Lung (tissue), 12 donors: Measurements from ENCODE around the gene SCYGR8. TPM values are rescaled to one million over a fixed set of nuclear protein-coding genes. Genes with fewer than 3 reads are reported as not detected.

Experiments used
- ATAC-seq: fragments of 200-7000 bp; cut with Tn5 transposase; one replicate; pipeline ENCODE4 v1.9.1; 2020; ENCODE audit warnings: moderate number of reproducible peaks; ENCODE audit not compliant: insufficient read depth, low FRiP score
- DNase-seq, 3 donors: peaks; one replicate each; pipeline ENCODE4 v3.0.0-alpha.2; 2013 to 2017
- H3K27ac ChIP-seq, 2 donors: one replicate each; pipeline ENCODE4 v1.5.1; 2013; ENCODE audit warnings: mild to moderate bottlenecking in 2 of 2, moderate library complexity in 2 of 2, control low read depth in 1 of 2, inconsistent platforms in 1 of 2, low read depth in 1 of 2, low read length in 1 of 2
- H3K27me3 ChIP-seq, 3 donors: one replicate each; pipeline ENCODE4 v1.5.1; 2013; ENCODE audit warnings: low read length in 2 of 3; ENCODE audit not compliant: control insufficient read depth in 3 of 3, insufficient read depth in 3 of 3
- H3K36me3 ChIP-seq, 4 donors: one replicate each; pipeline ENCODE4 v1.5.1; 2013; ENCODE audit warnings: low read length in 4 of 4, mild to moderate bottlenecking in 1 of 4, moderate library complexity in 1 of 4; ENCODE audit not compliant: control insufficient read depth in 4 of 4, insufficient read depth in 4 of 4
- H3K4me1 ChIP-seq, 5 donors: one replicate each; pipeline ENCODE4 v1.5.1; 2013; ENCODE audit warnings: low read length in 5 of 5, mild to moderate bottlenecking in 2 of 5, moderate library complexity in 1 of 5; ENCODE audit not compliant: control insufficient read depth in 5 of 5, insufficient read depth in 5 of 5
- H3K4me3 ChIP-seq: one replicate; pipeline ENCODE4 v1.5.1; 2013; ENCODE audit warnings: mild to moderate bottlenecking, control low read depth, moderate library complexity
- H3K9ac ChIP-seq, 2 donors: one replicate each; pipeline ENCODE4 v1.5.1; 2013; ENCODE audit warnings: low read length in 2 of 2, control low read depth in 1 of 2; ENCODE audit not compliant: insufficient read depth in 1 of 2
- H3K9me3 ChIP-seq, 4 donors: one replicate each; pipeline ENCODE4 v1.5.1; 2013; ENCODE audit warnings: low read length in 3 of 4, mild to moderate bottlenecking in 1 of 4, moderate library complexity in 1 of 4; ENCODE audit not compliant: control insufficient read depth in 4 of 4, insufficient read depth in 3 of 4
- WGBS, 2 donors: extraction: QIAGEN DNeasy Blood & Tissue Kit; methylation state at CpG; one replicate each; pipeline ENCODE4 v1.1.7; 2013; 5-methylcytosine and 5-hydroxymethylcytosine counted together
- polyA plus RNA-seq, 2 donors: library from polyadenylated mRNA; stranded (reverse); fragments of 200-250 nt; gene quantifications; one replicate each; pipeline ENCODE4 v1.2.1, GENCODE V29; 2013
- total RNA-seq, 2 donors: library from RNA; depleted of rRNA in 1 of 2; stranded (reverse); fragments of >200 nt in 1 of 2; gene quantifications; one replicate each; pipeline ENCODE4 v1.2.1, GENCODE V29; 2014 to 2021
- TF ChIP-seq, protein P1 (sequence below): IDR thresholded peaks from 2 replicates; pipeline ENCODE4 v1.5.1; 2012; ENCODE audit warnings: mild to moderate bottlenecking; ENCODE audit errors: control extremely low read depth, extremely low read depth
- donor health status: control.
- donor health status: control.
- donor health status: Bipolar disorder and iron deficiency.
- donor health status: healthy.
- donor health status: DM: yes; HTN: yes; CAD: no.

SCYGR8 gene
- total and polyA plus RNA-seq, 4 donors = not detected

DNA sequence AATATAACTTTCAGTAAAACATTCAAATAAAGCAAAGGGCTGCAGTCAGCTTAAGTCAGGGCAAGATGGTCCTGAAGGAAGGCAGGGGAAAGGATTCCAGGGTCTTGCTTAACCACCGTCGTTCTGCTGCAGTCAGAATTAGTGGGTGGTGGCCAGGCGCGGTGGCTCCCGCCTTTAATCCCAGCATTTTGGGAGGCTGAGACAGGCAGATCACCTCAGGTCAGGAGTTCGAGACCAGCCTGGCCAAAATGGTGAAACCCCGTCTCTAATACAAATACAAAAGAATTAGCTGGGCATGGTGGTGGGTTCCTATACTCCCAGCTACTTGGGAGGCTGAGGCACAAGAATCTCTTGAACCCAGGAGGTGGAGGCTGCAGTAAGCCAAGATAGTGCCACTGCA lies 34.7 kb upstream of the SCYGR8 start:
- Histone ChIP-seq H3K9ac (no peak overlapping the region), H3K27me3 (no peaks in the 10 kb centered on the region), H3K36me3 (peaks cover 0 to 3% (median 0%) of the 10 kb centered on the region in 4 donors), H3K27ac (no peak overlapping the region), H3K9me3 (no peaks in the 10 kb centered on the region), H3K4me3 (no peak overlapping the region), H3K4me1 (no peaks in the 10 kb centered on the region)
- DNase-seq (no peak), ATAC-seq (no peak)
- 93 to 94% methylated on average over 7 of the region's 7 CpGs for WGBS, 2 donors
- TF ChIP-seq, protein P1, sequence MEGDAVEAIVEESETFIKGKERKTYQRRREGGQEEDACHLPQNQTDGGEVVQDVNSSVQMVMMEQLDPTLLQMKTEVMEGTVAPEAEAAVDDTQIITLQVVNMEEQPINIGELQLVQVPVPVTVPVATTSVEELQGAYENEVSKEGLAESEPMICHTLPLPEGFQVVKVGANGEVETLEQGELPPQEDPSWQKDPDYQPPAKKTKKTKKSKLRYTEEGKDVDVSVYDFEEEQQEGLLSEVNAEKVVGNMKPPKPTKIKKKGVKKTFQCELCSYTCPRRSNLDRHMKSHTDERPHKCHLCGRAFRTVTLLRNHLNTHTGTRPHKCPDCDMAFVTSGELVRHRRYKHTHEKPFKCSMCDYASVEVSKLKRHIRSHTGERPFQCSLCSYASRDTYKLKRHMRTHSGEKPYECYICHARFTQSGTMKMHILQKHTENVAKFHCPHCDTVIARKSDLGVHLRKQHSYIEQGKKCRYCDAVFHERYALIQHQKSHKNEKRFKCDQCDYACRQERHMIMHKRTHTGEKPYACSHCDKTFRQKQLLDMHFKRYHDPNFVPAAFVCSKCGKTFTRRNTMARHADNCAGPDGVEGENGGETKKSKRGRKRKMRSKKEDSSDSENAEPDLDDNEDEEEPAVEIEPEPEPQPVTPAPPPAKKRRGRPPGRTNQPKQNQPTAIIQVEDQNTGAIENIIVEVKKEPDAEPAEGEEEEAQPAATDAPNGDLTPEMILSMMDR = no peak

DNA sequence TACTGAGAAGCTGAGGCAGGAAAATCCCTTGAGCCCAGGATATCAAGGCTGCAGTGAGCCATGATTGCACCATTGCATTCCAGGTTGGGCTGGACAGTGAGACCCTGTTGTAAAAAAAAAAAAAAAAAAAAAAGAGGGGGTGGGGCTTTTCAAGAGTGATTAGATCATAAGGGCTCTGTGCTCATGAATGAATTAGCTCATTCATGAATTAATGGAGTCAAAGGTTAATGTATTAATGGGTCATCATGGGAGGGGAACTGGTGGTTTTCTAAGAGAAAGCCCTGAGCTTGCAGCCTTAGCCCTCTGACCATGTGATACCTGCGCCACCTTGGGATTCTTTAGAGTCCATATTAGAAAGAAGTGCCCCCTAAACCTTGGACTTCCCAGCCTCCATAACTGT lies 32.4 kb upstream of the SCYGR8 start:
- Histone ChIP-seq H3K4me1 (no peaks in the 10 kb centered on the region), H3K9me3 (no peaks in the 10 kb centered on the region), H3K27ac (no peak overlapping the region), H3K4me3 (no peak overlapping the region), H3K9ac (no peak overlapping the region), H3K36me3 (no peaks in the 10 kb centered on the region), H3K27me3 (no peaks in the 10 kb centered on the region)
- TF ChIP-seq, protein P1 = no peak
- ATAC-seq (no peak), DNase-seq (no peak)
- 29 to 96% methylated on average over 1 of the region's 1 CpG for WGBS, 2 donors

DNA sequence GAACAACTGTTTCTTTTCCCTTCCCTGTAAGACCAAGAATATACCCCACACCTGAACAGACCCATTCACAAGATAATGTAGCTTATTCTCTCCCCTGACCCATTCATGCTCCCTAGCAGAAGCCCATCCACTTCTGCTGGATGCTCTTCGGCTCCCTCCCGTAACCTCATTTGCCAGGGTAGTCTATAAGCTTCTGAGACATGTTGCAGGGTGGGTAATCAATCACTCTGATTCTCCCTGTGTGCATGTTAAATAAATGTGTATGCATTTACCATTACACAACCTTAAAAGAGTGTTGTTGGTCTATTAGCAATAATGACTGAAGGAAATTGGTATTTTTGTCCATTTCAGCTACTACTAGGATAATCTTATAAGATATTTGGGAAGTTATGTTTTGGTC lies 29.2 kb upstream of the SCYGR8 start:
- H3K4me1 ChIP-seq = peaks cover 0 to 3% (median 0%) of the 10 kb centered on the region in 5 donors
- H3K27ac ChIP-seq = no peak overlapping the region
- DNase-seq (no peak), ATAC-seq (no peak)
- H3K9me3 ChIP-seq = no peaks in the 10 kb centered on the region
- H3K27me3 ChIP-seq = no peaks in the 10 kb centered on the region
- no peak overlapping the region for H3K4me3 ChIP-seq
- H3K36me3 ChIP-seq = no peaks in the 10 kb centered on the region
- TF ChIP-seq, protein P1 = no peak
- whole genome bisulfite sequencing, 2 donors = 89 to 96% methylated on average over 2 of the region's 2 CpGs
- H3K9ac ChIP-seq = no peak overlapping the region
